T-helper 2 cell treated with Interferon-gamma antibody and Interleukin-4, amounts not matched to agents 100 ng/mL and 5 ng/mL, for 36 hours (primary cell): ENCODE data around the gene SPANXN4. TPM values are rescaled to one million over a fixed set of nuclear protein-coding genes. Genes with fewer than 3 reads are reported as not detected.

Experiments used
- intact Hi-C: fragments of 100-400 bp; cut with micrococcal nuclease; formaldehyde crosslinking; loops from one replicate; pipeline ENCODE4 v1.15.1; 2023
- total RNA-seq: library from RNA; stranded (reverse); gene quantifications from 2 replicates; pipeline ENCODE4 v1.2.3, GENCODE V29; 2022

The SPANXN4 gene
- total RNA-seq = not detected in 2 replicates

- intact Hi-C loops = no loop called here
Measured at GRCh38 chrX:143025628-143026027, at the start of gene SPANXN4. Gene SPANXN4 (plus strand): TSS chrX:143025928. CDS start chrX:143026015, 87 bp downstream.

GRCh38 chrX:142977128-142977914 is 48.4 kb upstream of the SPANXN4 start:
- intact Hi-C loops = no loop called here

GRCh38 chrX:142978130-142978684 is 47.5 kb upstream of the SPANXN4 start:
- intact Hi-C loops = no loop called here

DNA sequence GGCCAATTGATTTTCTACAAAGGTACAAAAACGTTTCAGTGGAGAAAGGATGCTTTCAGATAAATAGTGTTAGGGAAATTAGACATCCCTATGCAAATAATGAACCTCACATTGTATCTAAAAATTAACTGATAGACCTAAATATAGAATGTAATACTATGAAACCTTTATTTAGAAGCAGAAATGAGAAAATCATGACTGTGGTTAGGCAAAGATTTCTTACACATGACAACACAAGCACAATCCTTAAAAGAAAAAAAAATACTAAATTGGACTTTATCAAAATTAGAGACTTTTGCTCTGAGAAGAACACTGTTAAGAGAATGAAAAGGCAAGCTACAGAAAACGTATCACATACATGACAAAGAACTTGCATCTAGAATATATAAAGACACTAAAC is 43.0 kb upstream of the SPANXN4 start:
- intact Hi-C loops = no loop called here

DNA sequence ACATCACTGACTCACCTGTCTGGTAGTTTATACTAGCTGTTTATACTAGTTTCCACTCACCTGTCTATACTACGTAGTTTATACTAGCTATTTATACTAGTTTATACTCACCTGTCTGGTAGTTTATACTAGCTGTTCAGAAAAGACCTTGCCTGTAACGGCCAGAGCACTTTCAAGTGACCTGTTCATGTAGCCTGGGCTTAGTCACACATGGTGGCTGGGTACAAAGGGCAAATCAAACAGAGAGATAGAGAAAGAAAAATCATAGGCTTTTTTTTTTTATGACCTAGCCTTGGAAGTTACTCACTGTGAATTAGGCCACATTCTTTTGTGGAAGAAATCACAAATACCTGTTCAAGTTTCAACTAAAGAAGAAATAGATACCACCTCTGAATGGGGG is 30.7 kb upstream of the SPANXN4 start:
- intact Hi-C loops = no loop called here

DNA sequence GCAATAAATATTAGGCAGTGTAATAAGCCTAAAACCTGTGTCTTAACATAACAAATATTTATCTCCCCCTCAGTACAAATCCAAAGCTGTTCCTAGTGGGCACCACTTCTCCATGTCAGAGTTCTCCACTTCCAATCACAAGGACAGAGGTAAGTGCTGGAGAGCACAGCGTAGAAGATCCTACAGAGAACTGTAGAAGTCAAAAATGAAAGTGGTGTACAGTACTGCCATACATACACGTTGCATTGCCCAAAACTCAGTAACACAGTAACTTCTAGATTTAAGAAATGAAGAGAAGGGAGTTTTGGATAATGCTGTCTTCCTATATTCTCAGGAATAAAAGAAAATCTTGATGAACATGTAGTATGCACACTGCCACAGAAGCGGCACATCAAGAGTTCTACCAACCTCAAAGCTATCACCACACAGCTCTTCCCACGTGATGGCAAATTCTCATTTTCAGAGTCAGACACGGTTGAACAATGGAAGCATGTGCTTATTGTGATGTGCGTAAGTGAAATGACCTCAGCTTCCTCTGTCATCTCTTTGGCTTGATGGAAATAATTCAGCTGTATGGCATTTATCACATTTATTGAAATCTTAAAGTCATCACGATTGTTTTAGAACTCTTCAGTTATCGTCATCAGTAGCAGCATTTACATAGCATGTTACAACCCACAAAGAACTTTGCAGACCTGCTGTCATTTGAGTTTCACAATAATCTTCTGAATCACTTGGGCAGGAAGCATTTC is 27.1 kb upstream of the SPANXN4 start:
- intact Hi-C loops = no loop called here

GRCh38 chrX:142999199-142999701 is 26.5 kb upstream of the SPANXN4 start:
- intact Hi-C loops = no loop called here

DNA sequence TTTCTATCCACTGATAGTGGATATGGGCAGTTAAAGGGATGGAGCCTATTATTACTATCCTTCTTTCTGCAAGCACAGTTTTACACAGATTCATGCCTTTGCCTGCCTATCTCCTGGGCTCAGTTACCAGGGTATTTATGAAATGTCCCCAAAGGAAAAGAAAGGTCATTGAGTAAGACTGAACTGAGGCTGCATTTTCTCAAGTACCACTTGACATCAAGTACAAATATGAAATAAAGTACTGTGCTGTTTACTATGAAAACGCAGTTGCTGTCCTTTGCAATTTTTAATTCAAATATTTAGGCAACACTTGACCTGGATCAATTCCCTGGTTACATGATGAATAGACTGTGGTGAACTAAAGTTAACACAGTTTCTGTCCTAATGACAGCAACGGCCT is 23.5 kb upstream of the SPANXN4 start:
- intact Hi-C loops = no loop called here

GRCh38 chrX:143017272-143017671 is 8.5 kb upstream of the SPANXN4 start:
- intact Hi-C loops = no loop called here

DNA sequence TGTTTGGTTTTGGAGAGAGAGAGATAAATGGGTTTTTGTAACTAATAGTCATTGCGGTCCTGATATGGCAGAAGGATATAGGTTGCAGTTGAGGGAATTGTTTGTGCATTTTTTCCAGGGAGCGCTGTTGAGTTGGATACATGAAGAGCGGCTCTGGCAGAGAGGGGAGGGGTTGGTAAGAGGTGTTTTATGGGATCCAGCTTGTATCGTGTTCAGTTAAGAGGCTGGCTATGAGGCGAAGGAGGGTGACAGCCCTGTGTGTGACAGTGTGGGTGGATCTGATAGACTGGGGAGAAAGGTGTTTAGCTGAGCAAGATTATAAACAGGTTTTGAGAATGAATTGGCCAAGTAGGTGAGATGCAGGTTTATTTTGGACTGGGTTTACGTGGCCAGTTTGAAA is 1.5 kb downstream of the SPANXN4 start:
- intact Hi-C loops = no loop called here

- intact Hi-C loops = no loop called here
Measured at GRCh38 chrX:143047511-143047910, 21.8 kb downstream of the SPANXN4 start.

DNA sequence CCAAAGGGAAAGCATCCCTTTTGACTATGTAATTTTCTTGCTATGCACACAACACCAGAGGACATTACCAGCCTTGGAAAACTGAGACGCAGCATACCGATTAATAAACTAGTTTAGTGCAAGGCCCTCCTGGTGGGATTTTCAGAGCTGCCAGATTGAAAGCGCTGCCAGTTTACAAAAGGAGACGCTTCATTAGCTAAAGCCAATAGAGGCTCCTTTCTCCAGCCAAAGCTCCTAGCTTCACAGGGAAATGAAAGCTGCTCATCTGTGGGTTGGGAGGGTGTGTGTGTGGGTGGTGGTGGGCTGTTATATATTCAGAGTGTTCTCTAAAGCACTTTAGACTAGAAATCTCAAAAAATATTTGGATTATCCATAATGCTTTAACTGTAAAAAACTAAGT is 32.4 kb downstream of the SPANXN4 start:
- intact Hi-C loops = no loop called here

GRCh38 chrX:143081231-143081630 is 55.5 kb downstream of the SPANXN4 start:
- intact Hi-C loops = no loop called here

DNA sequence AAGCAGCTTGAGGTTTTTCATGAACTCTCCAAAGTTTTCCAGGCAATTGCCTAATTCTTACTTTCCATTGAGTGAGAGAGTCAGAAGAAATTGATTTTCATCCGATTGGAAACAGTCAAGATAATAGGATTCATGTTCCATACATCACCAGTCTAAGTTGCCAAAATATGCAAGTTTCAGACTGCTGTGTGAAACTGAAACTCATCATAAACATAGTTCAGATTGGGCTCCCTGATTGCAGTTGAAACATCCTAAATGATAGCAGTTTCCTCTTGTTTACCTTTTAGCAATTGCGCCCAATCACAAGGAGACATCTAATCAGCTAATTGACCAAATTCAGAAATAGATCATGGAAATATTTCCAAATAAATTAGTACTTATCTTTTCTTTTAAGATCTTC is 56.8 kb downstream of the SPANXN4 start:
- intact Hi-C loops = no loop called here
